GM21447 (cell line): ENCODE results near the gene PEAR1.

Experiments
- ATAC-seq: cut with Tn5 transposase; IDR thresholded peaks from one replicate; pipeline ENCODE4 v1.9.1; 2021; ENCODE audit not compliant: unreplicated experiment

The PEAR1 gene

DNA sequence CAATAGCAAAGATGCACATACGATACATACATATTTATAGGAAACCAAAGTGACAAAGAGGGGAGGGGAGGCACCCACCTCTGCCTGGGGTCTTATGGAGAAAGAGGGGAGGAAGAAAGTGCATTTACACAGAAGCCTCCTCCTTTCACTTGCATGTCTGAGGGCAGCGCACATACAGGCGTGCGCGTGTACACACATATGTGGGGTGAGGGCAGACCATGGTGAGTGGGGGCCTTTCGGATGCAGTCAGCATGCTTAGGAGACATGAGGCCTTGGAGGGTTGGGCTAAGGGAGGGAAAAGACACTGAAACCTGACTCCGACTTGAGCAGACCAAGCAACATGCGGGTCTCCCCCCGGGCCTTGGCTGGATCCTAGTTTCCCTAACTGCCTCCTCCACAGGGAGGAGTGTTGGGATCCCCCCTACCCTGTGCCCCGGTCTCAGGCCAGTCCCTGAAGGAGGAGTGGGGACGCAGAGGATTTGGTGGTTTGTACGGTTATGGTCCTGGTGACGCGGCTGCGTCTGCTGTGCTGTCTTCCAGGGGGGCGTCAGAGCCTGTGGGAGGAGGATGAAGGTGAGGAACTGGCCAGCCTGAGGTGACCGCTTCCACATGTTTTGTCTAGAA, 42.1 kb downstream of the PEAR1 start:
- no peak for ATAC-seq

DNA sequence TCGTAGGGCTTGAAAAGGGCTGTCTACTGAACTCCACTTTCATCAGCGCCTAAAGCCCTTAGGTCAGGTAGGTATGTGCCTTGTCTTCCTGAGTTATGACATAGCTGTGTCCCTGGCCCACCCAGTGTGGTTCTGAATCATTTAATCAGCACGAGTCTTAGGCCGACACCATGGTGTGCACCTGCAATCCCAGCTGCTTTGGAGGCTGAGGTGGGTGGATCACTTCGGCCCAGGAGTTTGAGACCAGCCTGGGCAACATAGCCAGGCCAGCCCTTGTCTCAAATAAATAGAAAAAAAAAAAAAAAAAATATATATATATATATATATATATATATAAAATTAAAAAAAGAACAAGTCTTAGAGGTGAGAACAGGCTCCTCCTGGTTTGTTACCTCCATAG, 42.7 kb downstream of the PEAR1 start:
- ATAC-seq = no peak

DNA sequence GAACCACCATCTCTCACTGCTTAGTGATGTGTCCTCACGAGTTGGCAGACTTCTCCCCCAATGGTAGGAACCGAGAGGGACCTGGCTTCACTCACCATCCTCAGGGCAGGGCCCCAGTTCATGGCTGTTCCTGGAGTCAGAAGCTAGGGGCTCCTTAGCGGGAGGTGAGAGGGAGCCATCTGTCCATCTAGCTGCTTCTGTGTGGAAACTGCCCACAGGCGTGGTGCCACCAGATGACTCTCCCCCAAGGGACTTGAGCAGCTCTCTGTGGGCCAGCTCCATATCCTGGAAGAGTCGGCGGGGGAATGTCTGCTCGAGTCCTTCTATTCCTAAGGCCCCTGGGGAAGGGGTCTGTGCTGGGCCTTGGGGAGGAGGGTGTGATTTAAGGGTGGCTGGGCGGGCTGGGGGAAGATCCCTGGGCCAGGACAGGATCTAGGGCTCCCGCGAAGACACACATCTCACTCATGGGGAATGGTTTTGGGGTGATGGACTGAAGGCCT, 43.3 kb downstream of the PEAR1 start:
- ATAC-seq = no peak

DNA sequence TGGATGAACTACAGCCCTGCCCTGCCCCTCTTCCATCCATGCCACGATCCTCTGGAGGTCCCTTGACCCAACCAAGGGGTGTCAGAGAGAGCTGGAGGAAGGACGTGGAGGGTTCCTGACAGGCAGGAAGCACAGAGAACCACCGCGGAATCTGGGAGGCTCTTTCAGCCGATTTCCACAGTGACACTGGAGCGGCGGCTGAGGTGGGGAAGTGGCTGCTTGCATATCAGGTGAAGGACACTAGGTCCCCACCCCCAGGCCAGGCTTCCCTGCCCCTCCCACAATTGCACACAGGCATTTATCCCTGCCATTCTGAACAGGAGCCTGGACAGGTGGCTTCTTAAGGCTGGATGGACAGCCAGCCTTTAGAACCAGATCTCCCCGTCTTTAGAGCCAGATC, 44.4 kb downstream of the PEAR1 start:
- no peak for ATAC-seq

- no peak for ATAC-seq
Measured at GRCh38 chr1:156938813-156939212, 45.3 kb downstream of the PEAR1 start.

- ATAC-seq = no peak
Measured at GRCh38 chr1:156939786-156940334, 46.3 kb downstream of the PEAR1 start.

DNA sequence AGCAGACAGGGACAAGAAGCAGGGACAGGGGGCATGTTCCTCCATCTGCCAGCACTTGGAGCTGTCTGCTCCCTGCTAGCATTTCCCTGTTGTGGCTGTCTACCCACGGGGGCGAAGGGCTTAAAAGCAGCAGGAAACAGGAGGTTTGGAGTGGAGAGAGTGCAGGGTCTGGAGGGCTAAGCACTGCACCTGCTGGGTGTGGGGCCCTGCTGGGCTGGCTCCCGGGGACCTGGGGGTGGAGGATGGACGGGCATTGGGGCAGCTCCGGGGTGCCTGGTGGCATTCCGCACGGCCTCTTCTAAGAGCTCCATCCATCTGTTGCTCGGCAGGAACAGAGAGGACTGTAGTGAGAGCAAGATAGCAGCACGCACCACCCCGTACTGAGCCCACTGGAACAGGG, 48.2 kb downstream of the PEAR1 start:
- no peak for ATAC-seq

GRCh38 chr1:156942176-156942575, 48.7 kb downstream of the PEAR1 start:
- no peak for ATAC-seq

GRCh38 chr1:156942576-156942975, 49.1 kb downstream of the PEAR1 start:
- no peak for ATAC-seq

DNA sequence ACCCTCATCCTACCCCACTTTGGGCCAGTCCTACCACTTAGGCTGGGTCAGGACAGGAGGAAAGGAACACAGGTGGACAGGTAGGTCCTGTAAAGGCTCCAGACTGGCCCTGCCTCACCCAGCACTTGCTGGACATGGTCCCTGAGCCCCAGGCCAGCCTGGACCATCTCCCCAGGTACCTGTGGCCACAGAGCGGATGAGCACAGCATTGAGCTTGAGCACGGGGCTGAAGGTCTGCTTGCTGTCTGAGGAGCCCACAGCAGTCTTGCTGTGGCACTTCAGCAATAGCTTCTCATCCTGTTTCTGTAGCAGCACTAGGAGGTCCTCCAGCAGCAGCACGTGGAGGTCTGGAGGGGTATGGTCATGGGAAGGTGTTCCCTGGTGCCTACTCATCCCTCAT, 50.2 kb downstream of the PEAR1 start:
- no peak for ATAC-seq

GRCh38 chr1:156944268-156944667, 50.8 kb downstream of the PEAR1 start:
- ATAC-seq = no peak

DNA sequence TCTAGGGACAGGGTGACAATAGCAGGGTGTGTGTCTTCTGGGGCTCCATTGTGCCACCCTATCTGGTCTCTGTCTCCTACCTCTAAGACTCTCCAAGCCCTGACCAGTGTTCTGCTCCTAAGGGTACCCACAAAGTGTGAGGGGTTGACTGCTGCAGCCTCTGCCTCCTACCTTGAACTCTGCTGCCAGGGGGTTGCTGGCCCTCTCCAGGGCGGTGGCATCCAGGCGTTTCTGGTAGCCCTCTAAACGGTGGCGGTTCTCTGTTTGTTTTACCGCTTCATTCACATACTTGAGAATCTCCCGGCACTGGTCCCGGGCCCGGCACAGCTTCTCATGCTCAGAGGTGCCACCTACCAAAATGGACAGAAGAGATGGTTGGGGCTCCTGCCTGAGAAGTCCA, 51.3 kb downstream of the PEAR1 start:
- no peak for ATAC-seq

GRCh38 chr1:156945881-156946661, 52.6 kb downstream of the PEAR1 start:
- ATAC-seq = no peak

DNA sequence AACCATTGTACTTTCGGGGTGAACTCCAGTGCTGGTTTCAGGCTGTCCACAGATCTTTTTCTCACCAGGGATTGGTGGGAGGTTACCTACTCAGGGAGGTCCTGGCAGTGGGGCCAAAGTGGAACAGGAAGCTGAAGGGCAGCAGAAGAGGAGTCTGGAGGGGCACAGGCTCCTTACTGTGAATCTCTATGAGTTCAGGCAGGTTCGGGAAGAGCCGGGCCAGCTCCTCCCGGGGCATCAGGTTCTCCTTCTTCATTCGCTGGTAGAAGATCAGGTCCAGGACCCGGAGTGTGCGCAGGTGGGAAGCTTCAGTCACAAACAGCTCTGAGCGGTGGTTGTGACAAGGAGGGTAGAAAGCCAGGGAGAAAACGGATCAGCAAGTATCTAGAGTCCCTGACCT, 53.6 kb downstream of the PEAR1 start:
- no peak for ATAC-seq

- ATAC-seq = no peak
Measured at GRCh38 chr1:156947818-156948525, 54.5 kb downstream of the PEAR1 start.

DNA sequence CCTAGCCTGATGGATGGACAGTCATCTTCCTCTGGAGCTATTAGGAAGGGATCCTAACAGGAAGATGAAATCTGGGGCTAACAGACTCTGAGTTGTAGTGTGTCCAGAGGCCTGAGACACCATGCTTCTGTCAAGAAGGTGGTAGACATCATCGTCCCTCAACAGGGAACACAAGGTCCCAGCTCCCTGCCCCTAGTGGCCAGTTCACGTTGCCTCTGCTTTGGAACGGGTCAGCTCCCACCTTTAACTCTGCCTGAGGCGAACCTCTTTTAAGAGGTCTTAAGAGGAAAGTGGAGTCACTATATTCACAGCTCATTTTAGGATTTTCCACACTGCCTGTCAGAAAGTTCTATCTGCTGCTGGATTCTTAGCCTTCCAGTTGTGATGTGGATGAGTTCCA, 55.2 kb downstream of the PEAR1 start:
- ATAC-seq = no peak

GRCh38 chr1:156949127-156949526, 55.6 kb downstream of the PEAR1 start:
- no peak for ATAC-seq

- no peak for ATAC-seq
Measured at GRCh38 chr1:156951371-156951770, 57.9 kb downstream of the PEAR1 start.

DNA sequence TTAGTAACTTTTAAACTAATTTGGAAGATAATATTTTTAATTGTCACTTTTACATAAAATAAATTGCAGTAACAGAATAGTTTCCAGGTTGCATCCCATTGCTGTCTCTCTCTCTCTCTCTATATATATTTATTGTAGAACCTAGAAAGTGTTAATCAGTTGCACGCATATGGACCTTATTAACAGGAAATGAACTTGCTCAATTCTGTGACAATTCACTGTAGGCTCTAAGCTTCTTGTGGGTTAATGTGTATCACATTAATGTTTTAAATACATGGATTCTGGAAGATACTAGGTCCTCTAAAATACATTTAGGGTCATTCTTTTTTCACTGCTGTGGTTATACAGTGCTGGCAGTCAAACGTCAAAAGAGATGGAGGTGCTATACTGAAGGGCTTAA, 60.1 kb downstream of the PEAR1 start:
- ATAC-seq = no peak

DNA sequence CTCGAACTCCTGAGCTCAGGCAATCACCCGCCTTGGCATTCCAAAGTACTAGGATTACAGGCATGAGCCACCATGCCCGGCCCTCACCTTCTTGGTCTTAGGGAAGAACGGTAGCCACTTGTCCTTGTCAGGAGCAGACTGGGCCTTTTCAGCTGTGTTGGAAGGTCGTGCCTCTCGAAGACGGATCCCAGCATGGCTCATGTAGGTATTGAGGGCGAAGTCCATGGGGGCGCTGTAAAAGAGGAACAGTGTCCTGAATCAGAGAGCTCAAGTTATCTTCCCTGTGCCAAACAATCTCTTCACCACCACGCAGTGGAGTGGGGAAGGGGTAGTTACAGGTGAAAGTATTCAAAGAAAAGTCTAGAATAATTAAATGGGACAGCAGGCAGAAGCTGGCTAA, 62.8 kb downstream of the PEAR1 start:
- no peak for ATAC-seq

DNA sequence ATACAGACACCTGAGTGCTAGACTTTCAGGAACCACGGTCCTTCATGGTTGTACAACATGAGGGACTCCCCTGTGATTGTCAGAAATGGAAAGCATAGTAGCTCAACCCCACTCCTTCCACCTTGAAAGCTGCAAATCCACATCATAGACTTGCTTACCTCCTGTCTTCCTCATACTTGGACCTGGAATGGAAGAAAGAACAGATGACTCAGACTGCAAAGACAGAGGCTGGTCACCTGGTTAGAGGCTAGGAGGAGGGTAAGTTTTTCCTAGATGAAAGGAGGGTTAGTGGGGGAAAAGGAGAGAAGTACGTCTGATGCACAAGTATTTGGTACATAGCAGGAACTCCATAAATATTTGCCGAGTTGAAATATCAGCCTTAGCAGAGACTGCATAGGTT, 64.1 kb downstream of the PEAR1 start:
- no peak for ATAC-seq

- ATAC-seq = no peak
Measured at GRCh38 chr1:156958247-156958714, 64.8 kb downstream of the PEAR1 start.
